KMS-11 (cell line): ENCODE results near the gene HIF3A.

Source experiments
- H2AFZ ChIP-seq: fragments of 200-600 bp; sonication (generic); 2 replicates; pipeline ENCODE4 v1.6.1; 2016; ENCODE audit warnings: antibody characterized with exemption, mixed run types, low read depth
- H3K27ac ChIP-seq: fragments of 200-600 bp; sonication (generic); 2 replicates; pipeline ENCODE4 v1.6.1; 2016; ENCODE audit warnings: mild to moderate bottlenecking, mixed run types
- H3K27me3 ChIP-seq: fragments of 200-600 bp; sonication (generic); 2 replicates; pipeline ENCODE4 v1.6.1; 2017; ENCODE audit warnings: mild to moderate bottlenecking, low read depth, mixed run types, moderate library complexity; ENCODE audit not compliant: insufficient read depth
- H3K36me3 ChIP-seq: fragments of 200-600 bp; sonication (generic); 2 replicates; pipeline ENCODE4 v1.6.1; 2017; ENCODE audit warnings: mild to moderate bottlenecking, mixed run types; ENCODE audit not compliant: insufficient read depth
- H3K4me1 ChIP-seq: fragments of 200-600 bp; sonication (generic); 2 replicates; pipeline ENCODE4 v1.6.1; 2016; ENCODE audit warnings: mild to moderate bottlenecking, low read depth, mixed run types; ENCODE audit not compliant: poor library complexity, severe bottlenecking
- H3K4me2 ChIP-seq: fragments of 200-600 bp; sonication (generic); 2 replicates; pipeline ENCODE4 v1.7.0; 2016; ENCODE audit warnings: mild to moderate bottlenecking, mixed run types
- H3K4me3 ChIP-seq: fragments of 200-600 bp; sonication (generic); IDR thresholded peaks from 2 replicates; pipeline ENCODE4 v1.6.1; 2017; ENCODE audit warnings: low read depth, low read length, mixed read lengths; ENCODE audit not compliant: insufficient read depth
- H3K79me2 ChIP-seq: fragments of 200-600 bp; sonication (generic); 2 replicates; pipeline ENCODE4 v1.6.1; 2016; ENCODE audit warnings: low read depth, mixed run types; ENCODE audit not compliant: insufficient read depth
- H3K9ac ChIP-seq: fragments of 200-600 bp; sonication (generic); 2 replicates; pipeline ENCODE4 v1.6.1; 2016; ENCODE audit warnings: mild to moderate bottlenecking, mixed run types
- H4K20me1 ChIP-seq: fragments of 200-600 bp; sonication (generic); 2 replicates; pipeline ENCODE4 v1.6.1; 2016; ENCODE audit warnings: mild to moderate bottlenecking, mixed run types; ENCODE audit not compliant: insufficient read depth
- TF ChIP-seq, protein P1 (sequence below): fragments of 200-600 bp; sonication (generic); conservative IDR thresholded peaks from 2 replicates; pipeline ENCODE4 v1.6.1; 2017; ENCODE audit warnings: low read depth, mild to moderate bottlenecking, antibody characterized with exemption, low read length, moderate library complexity, mixed read lengths

The HIF3A gene

DNA sequence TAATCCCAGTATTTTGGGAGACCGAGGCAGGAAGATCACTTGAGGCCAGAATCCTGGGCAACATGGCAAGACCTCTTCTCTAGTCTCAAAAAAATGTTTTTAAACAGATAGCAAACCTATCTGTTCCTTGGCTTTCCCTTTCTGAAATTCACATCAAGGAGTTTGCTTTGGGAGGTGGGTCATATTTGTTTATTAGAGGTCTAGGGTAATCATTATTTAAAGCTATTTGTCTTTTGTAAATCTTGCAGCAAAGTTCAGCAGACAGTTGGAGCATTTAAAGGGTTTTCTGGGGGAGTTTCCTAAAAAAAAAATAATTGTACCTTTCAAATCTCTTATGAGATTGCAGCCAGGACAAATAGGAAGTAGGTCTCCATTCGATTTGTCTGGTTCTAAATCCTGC is 67.5 kb downstream of the HIF3A start:
- Histone ChIP-seq H3K36me3 (peaks cover 2% of the 10 kb centered on the region; the same call in 1 of the 2 replicates), H3K27me3 (no peaks in the 10 kb centered on the region), H4K20me1 (no peaks in the 10 kb centered on the region; the same call in none of the 2 replicates), H3K4me3 (no peak overlapping the region), H3K27ac (no peak overlapping the region), H3K79me2 (peaks cover 38% of the 10 kb centered on the region; the same call in 1 of the 2 replicates), H3K9ac (no peak overlapping the region), H3K4me1 (peaks cover 14% of the 10 kb centered on the region), H2AFZ (no peak overlapping the region), H3K4me2 (no peak overlapping the region)
- TF ChIP-seq, protein P1, sequence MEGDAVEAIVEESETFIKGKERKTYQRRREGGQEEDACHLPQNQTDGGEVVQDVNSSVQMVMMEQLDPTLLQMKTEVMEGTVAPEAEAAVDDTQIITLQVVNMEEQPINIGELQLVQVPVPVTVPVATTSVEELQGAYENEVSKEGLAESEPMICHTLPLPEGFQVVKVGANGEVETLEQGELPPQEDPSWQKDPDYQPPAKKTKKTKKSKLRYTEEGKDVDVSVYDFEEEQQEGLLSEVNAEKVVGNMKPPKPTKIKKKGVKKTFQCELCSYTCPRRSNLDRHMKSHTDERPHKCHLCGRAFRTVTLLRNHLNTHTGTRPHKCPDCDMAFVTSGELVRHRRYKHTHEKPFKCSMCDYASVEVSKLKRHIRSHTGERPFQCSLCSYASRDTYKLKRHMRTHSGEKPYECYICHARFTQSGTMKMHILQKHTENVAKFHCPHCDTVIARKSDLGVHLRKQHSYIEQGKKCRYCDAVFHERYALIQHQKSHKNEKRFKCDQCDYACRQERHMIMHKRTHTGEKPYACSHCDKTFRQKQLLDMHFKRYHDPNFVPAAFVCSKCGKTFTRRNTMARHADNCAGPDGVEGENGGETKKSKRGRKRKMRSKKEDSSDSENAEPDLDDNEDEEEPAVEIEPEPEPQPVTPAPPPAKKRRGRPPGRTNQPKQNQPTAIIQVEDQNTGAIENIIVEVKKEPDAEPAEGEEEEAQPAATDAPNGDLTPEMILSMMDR = no peak

DNA sequence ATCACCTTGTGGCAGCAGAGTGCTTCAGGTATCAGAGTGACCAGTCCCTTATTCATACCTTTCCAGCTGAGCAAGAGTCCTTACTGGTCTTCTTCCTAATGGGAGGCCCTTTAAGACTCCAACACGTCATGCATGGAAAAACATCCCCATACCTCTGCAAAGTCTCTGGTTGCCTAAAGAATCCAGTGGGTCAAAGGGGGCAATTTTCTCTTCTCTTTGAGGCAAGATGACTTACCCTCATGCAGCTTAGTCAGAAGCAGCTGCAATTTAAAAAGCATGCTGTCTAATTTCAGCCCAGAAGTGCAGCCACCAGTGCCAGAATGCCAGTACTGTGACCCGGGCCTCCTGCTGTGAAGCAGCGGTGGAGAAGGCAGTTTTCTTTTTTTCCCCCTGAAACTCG is 68.7 kb downstream of the HIF3A start:
- Histone ChIP-seq H3K4me1 (peaks cover 13% of the 10 kb centered on the region), H3K79me2 (peaks cover 32% of the 10 kb centered on the region; the same call in 1 of the 2 replicates), H3K27me3 (no peaks in the 10 kb centered on the region), H4K20me1 (no peaks in the 10 kb centered on the region; the same call in 1 of the 2 replicates), H3K36me3 (peaks cover 2% of the 10 kb centered on the region; the same call in 1 of the 2 replicates), H3K9ac (no peak overlapping the region), H3K27ac (no peak overlapping the region), H3K4me2 (no peak overlapping the region), H3K4me3 (no peak overlapping the region), H2AFZ (no peak overlapping the region)
- TF ChIP-seq, protein P1 = no peak

DNA sequence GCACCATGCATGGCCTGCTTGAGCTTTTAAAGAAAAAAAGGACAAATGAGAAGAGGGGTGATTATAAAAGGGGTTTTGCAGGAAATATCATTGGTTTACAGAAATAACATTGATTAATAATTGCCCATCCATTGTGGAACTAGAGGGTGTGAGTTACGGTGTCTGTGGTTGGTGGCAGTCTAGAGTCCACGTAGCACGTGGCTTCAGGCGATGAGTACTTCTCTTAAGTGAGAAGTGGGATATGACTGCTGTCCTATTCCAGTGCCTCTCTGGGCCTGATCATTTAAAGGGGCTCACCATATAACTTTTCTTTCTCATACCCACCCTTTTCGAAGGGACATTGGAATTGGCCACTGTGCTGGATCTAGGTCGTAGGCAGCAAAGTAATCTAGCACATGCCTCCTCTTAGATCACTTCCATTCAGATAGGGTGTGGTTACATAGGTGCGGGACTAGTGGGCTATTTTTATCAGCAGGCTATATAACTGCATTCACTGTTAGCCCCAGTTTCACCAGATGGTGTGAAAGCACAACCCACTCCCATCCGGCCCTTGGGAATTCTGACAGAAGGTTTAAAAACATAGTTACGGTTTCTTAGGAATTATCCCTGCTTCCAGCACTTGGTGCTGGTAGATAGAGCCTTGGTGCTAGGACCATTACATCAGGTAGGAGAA is 69.9 kb downstream of the HIF3A start:
- Histone ChIP-seq H3K27ac (no peak overlapping the region), H4K20me1 (no peaks in the 10 kb centered on the region; the same call in 1 of the 2 replicates), H3K27me3 (no peaks in the 10 kb centered on the region), H3K9ac (no peak overlapping the region), H3K79me2 (peaks cover 32% of the 10 kb centered on the region; the same call in 1 of the 2 replicates), H3K4me1 (peaks cover 11% of the 10 kb centered on the region), H3K4me3 (no peak overlapping the region), H2AFZ (no peak overlapping the region), H3K36me3 (peaks cover 2% of the 10 kb centered on the region; the same call in 1 of the 2 replicates), H3K4me2 (no peak overlapping the region)
- TF ChIP-seq, protein P1 = no peak

DNA sequence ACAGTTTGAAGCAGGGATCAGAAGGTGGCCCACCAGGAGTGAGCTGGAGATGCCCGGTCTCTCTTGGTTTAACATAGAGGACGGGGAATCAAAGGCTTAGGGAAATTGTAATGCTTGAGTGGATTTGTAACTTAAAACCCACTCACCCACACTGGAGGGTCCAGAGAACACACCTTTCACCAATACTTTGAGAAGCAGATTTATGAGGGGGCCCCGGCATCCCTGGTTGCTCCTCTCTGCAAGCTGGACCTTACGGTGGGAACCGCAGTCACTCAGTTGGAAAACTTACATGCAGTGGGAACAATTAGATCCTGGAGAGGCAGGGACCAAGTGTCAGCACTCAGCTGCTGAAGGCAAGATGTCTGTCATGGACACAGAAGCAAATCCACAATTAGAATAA is 70.6 kb downstream of the HIF3A start:
- Histone ChIP-seq H3K27ac (no peak overlapping the region), H3K4me1 (peaks cover 5% of the 10 kb centered on the region), H3K36me3 (peaks cover 2% of the 10 kb centered on the region; the same call in 1 of the 2 replicates), H2AFZ (no peak overlapping the region), H4K20me1 (no peaks in the 10 kb centered on the region; the same call in 1 of the 2 replicates), H3K4me2 (no peak overlapping the region), H3K4me3 (no peak overlapping the region), H3K9ac (no peak overlapping the region), H3K27me3 (no peaks in the 10 kb centered on the region), H3K79me2 (peaks cover 38% of the 10 kb centered on the region; the same call in 1 of the 2 replicates)
- TF ChIP-seq, protein P1 = no peak
